Upper lobe of left lung (tissue), 4 donors: ENCODE measurements around the gene KAZN.

Experiments
- EP300 ChIP-seq, 4 donors: sonication (generic); formaldehyde crosslinking; IDR thresholded peaks; one replicate each; pipeline ENCODE4 v1.5.1; 2017; ENCODE audit warnings: antibody characterized with exemption in 4 of 4, control low read depth in 2 of 4
- POLR2A ChIP-seq, 4 donors: fragments of 450-650 bp; IDR thresholded peaks; one replicate each; pipeline ENCODE4 v1.5.1; 2016 to 2017; ENCODE audit warnings: antibody characterized with exemption in 4 of 4, mild to moderate bottlenecking in 2 of 4
- POLR2AphosphoS5 ChIP-seq, 2 donors: sonication (generic); formaldehyde crosslinking; IDR thresholded peaks; one replicate each; pipeline ENCODE4 v1.5.1; 2017; ENCODE audit warnings: antibody characterized with exemption in 2 of 2
- TF ChIP-seq, protein P1 (sequence below), 6 experiments: fragments of 450-650 bp in 4 of 6; fragments of 200-600 bp in 2 of 6; sonication (generic) in 2 of 6; IDR thresholded peaks; one replicate each; pipeline ENCODE4 v1.5.1; 2016 to 2019; ENCODE audit warnings: antibody characterized with exemption in 6 of 6

DNA sequence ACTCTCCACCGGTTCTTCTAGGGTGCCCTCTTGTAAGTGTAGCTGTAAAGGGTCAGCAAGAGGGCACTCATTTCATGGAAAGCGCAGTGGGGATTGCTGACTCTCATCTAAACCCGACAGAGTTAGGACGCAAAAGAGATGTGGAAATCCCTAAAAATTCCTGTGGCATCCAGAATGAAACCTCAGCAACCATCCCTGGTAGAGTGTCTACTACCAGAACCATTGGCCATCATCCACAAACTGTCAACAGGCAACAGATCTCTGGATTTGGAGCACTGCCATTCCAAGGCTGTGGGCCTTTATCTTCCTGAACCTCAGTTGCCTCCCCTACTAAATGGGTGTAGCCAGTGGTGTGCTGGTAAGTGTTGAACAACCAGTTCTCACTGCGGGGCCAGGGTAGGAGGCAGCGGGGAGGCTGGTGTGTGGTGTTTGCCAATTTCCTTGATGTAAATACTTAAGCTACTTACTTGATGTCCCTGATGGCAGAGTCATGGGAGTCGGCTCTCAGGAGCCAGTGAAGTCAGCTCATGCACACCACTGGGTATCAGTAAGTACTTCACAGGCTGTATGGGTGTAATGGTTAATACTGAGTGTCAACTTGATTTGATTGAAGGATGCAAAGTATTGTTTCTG, 195.8 kb downstream of the KAZN start:
- TF ChIP-seq, protein P1, sequence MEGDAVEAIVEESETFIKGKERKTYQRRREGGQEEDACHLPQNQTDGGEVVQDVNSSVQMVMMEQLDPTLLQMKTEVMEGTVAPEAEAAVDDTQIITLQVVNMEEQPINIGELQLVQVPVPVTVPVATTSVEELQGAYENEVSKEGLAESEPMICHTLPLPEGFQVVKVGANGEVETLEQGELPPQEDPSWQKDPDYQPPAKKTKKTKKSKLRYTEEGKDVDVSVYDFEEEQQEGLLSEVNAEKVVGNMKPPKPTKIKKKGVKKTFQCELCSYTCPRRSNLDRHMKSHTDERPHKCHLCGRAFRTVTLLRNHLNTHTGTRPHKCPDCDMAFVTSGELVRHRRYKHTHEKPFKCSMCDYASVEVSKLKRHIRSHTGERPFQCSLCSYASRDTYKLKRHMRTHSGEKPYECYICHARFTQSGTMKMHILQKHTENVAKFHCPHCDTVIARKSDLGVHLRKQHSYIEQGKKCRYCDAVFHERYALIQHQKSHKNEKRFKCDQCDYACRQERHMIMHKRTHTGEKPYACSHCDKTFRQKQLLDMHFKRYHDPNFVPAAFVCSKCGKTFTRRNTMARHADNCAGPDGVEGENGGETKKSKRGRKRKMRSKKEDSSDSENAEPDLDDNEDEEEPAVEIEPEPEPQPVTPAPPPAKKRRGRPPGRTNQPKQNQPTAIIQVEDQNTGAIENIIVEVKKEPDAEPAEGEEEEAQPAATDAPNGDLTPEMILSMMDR (IDR thresholded peaks at IDR 0.05): no peak
- TF ChIP-seq POLR2A (IDR thresholded peaks at IDR 0.05) (no peak), EP300 (IDR thresholded peaks at IDR 0.05) (no peak), POLR2AphosphoS5 (IDR thresholded peaks at IDR 0.05) (no peak)
